HG03135 (cell line): ENCODE data around the gene XKRX.

Experiments
- ATAC-seq: cut with Tn5 transposase; IDR thresholded peaks from one replicate; pipeline ENCODE4 v1.9.1; 2021; ENCODE audit warnings: mild to moderate bottlenecking, moderate library complexity; ENCODE audit not compliant: unreplicated experiment

Gene XKRX

GRCh38 chrX:100904433-100904832, 24.3 kb downstream of the XKRX start:
- ATAC-seq: no peak

GRCh38 chrX:100895365-100896075, 33.2 kb downstream of the XKRX start:
- ATAC-seq: no peak

- no peak for ATAC-seq
Measured at GRCh38 chrX:100883654-100884053, 45.1 kb downstream of the XKRX start.

- ATAC-seq: no peak
Measured at GRCh38 chrX:100880368-100880767, 48.3 kb downstream of the XKRX start.

- ATAC-seq: no peak
Measured at GRCh38 chrX:100874325-100874724, 54.4 kb downstream of the XKRX start, which contains the start of gene NOX1. Gene NOX1, minus strand, starts transcription at chrX:100874359. Its CDS starts 220 bp downstream, at chrX:100874139.

- no peak for ATAC-seq
Measured at GRCh38 chrX:100871594-100872560, 56.8 kb downstream of the XKRX start.

- no peak for ATAC-seq
Measured at GRCh38 chrX:100870527-100870926, 58.2 kb downstream of the XKRX start.

- ATAC-seq: no peak
Measured at GRCh38 chrX:100868273-100868672, 60.4 kb downstream of the XKRX start.

- no peak for ATAC-seq
Measured at GRCh38 chrX:100864657-100865391, 63.9 kb downstream of the XKRX start.
